Measurements from ENCODE around the gene ZCCHC10. TPM values are rescaled to one million over a fixed set of nuclear protein-coding genes. Genes with fewer than 3 reads are reported as not detected.
"Not testable (repeated sequence)": the region's sequence is repeated elsewhere in the genome, so short reads cannot be mapped to it uniquely, and the experiment has no call there.

Gene ZCCHC10
- total RNA-seq, 4 donors from 2014 or later: 10.1 to 22.0 (median 19.1) TPM

- Histone ChIP-seq H3K27ac (no peak overlapping the region), H3K4me3 (no peak overlapping the region)
- 89% methylated on average over 3 of the region's 3 CpGs for WGBS
These were observed 49.5 kb downstream of the ZCCHC10 start for GRCh38 chr5:132976852-132977251.

GRCh38 chr5:132972436-132972828 lies 53.9 kb downstream of the ZCCHC10 start:
- H3K36me3 ChIP-seq; H3K4me1 ChIP-seq; DNase-seq (ENCODE audit: low spot score in 2 of 2); H3K4me3 ChIP-seq; H3K27ac ChIP-seq; H3K9me3 ChIP-seq; H3K27me3 ChIP-seq: not testable (repeated sequence)
- 91% methylated on average over 7 of the region's 7 CpGs for WGBS

More at GRCh38 chr5:132976852-132977251, 49.5 kb downstream of the ZCCHC10 start:
- H3K36me3 ChIP-seq: no peaks in the 10 kb centered on the region
- H3K4me1 ChIP-seq: no peaks in the 10 kb centered on the region
- H3K27me3 ChIP-seq: no peaks in the 10 kb centered on the region
- no peak for TF ChIP-seq POLR2A (IDR thresholded peaks at IDR 0.05)
- no peak for TF ChIP-seq CTCF (IDR thresholded peaks at IDR 0.05)
- no peak for TF ChIP-seq POLR2AphosphoS5 (IDR thresholded peaks at IDR 0.05)
- TF ChIP-seq EP300 (IDR thresholded peaks at IDR 0.05): no peak
- DNase-seq (ENCODE audit: low spot score in 2 of 2): no peak
- no peaks in the 10 kb centered on the region for H3K9me3 ChIP-seq

- Histone ChIP-seq H3K9me3 (no peaks in the 10 kb centered on the region), H3K36me3 (no peaks in the 10 kb centered on the region), H3K4me3 (no peak overlapping the region), H3K27me3 (no peaks in the 10 kb centered on the region), H3K27ac (no peak overlapping the region), H3K4me1 (no peaks in the 10 kb centered on the region)
- DNase-seq (ENCODE audit: low spot score in 2 of 2): no peak
- no peak for TF ChIP-seq POLR2AphosphoS5 (IDR thresholded peaks at IDR 0.05)
- no peak for TF ChIP-seq POLR2A (IDR thresholded peaks at IDR 0.05)
- TF ChIP-seq CTCF (IDR thresholded peaks at IDR 0.05): no peak
- no peak for TF ChIP-seq EP300 (IDR thresholded peaks at IDR 0.05)
- 84% methylated on average over 16 of the region's 16 CpGs for WGBS
These were observed 54.6 kb downstream of the ZCCHC10 start for GRCh38 chr5:132971483-132972435.

GRCh38 chr5:132965120-132965519 lies 61.2 kb downstream of the ZCCHC10 start:
- TF ChIP-seq POLR2A (IDR thresholded peaks at IDR 0.05) (no peak), EP300 (IDR thresholded peaks at IDR 0.05) (no peak), CTCF (IDR thresholded peaks at IDR 0.05) (no peak), POLR2AphosphoS5 (IDR thresholded peaks at IDR 0.05) (no peak)
- 95% methylated on average over 4 of the region's 4 CpGs for WGBS
- H3K4me3 ChIP-seq: no peak overlapping the region
- DNase-seq (ENCODE audit: low spot score in 2 of 2): no peak
- no peaks in the 10 kb centered on the region for H3K27me3 ChIP-seq
- no peaks in the 10 kb centered on the region for H3K36me3 ChIP-seq
- H3K4me1 ChIP-seq: peaks cover 25% of the 10 kb centered on the region
- no peak overlapping the region for H3K27ac ChIP-seq
- H3K9me3 ChIP-seq: no peaks in the 10 kb centered on the region

GRCh38 chr5:132963171-132964104 lies 62.9 kb downstream of the ZCCHC10 start, which contains the start of gene AFF4:
Gene AFF4, minus strand, starts transcription at chr5:132963634. Its CDS starts 26,445 bp downstream, at chr5:132937189.
- DNase-seq (ENCODE audit: low spot score in 2 of 2): peak; percentile 98
- TF ChIP-seq POLR2AphosphoS5 (IDR thresholded peaks at IDR 0.05) (peak; percentile 58 to 85 (median 84)), POLR2A (IDR thresholded peaks at IDR 0.05) (peak; percentile 61 to 97), CTCF (IDR thresholded peaks at IDR 0.05) (no peak), EP300 (IDR thresholded peaks at IDR 0.05) (no peak)
- WGBS: 2% methylated on average over 45 of the region's 98 CpGs
- Histone ChIP-seq H3K9me3 (no peaks in the 10 kb centered on the region), H3K27me3 (no peaks in the 10 kb centered on the region), H3K4me3 (peak within 1 kb of the TSS; percentile 92), H3K4me1 (peaks cover 30% of the 10 kb centered on the region), H3K36me3 (no peaks in the 10 kb centered on the region), H3K27ac (peak within 1 kb of the TSS; percentile 100)
